NB4 (cell line): ENCODE data around the gene FASN.

Experiments used
- DNase-seq: peaks from one replicate; pipeline ENCODE4 v3.0.0; 2010; ENCODE audit warnings: low read depth
- H3K4me3 ChIP-seq: one replicate; pipeline ENCODE4 v1.5.1; 2011; ENCODE audit warnings: mild to moderate bottlenecking, low read depth, low read length, moderate library complexity
- CTCF ChIP-seq: IDR thresholded peaks from one replicate; pipeline ENCODE4 v1.5.1; 2012; ENCODE audit warnings: low read depth, low read length
- MAX ChIP-seq: IDR thresholded peaks from 2 replicates; pipeline ENCODE4 v1.6.1; 2011; ENCODE audit warnings: low read depth, low read length
- MYC ChIP-seq: IDR thresholded peaks from 2 replicates; pipeline ENCODE4 v1.6.1; 2011; ENCODE audit warnings: low read depth, low read length
- POLR2A ChIP-seq: IDR thresholded peaks from 2 replicates; pipeline ENCODE4 v1.6.1; 2011; ENCODE audit warnings: mild to moderate bottlenecking; ENCODE audit not compliant: insufficient read length; ENCODE audit errors: extremely low read depth

FASN gene

GRCh38 chr17:82076785-82077591 lies 21.0 kb downstream of the FASN start:
- DNase-seq, result no peak
- TF ChIP-seq MYC, result no peak

GRCh38 chr17:82076018-82076784 lies 21.8 kb downstream of the FASN start:
- TF ChIP-seq MAX (no peak), MYC (no peak), CTCF (no peak), POLR2A (no peak)
- DNase-seq, result no peak
- no peak overlapping the region for H3K4me3 ChIP-seq

More at GRCh38 chr17:82076785-82077591, 21.0 kb downstream of the FASN start:
- no peak overlapping the region for H3K4me3 ChIP-seq

- H3K4me3 ChIP-seq, result no peak overlapping the region
- no peak for TF ChIP-seq MYC
- no peak for TF ChIP-seq CTCF
- no peak for DNase-seq
Measured at GRCh38 chr17:82073446-82073845, 24.6 kb downstream of the FASN start.

- TF ChIP-seq MAX, result no peak
- TF ChIP-seq CTCF, result no peak
- no peak for TF ChIP-seq POLR2A
- TF ChIP-seq MYC, result no peak
- H3K4me3 ChIP-seq, result no peak overlapping the region
- DNase-seq, result no peak
Measured at GRCh38 chr17:82072827-82073226, 25.2 kb downstream of the FASN start.

GRCh38 chr17:82070611-82071010 lies 27.4 kb downstream of the FASN start:
- no peak for DNase-seq
- no peak for TF ChIP-seq MAX
- TF ChIP-seq CTCF, result no peak
- no peak for TF ChIP-seq MYC
- TF ChIP-seq POLR2A, result no peak
- H3K4me3 ChIP-seq, result no peak overlapping the region

- no peak for TF ChIP-seq CTCF
- TF ChIP-seq POLR2A, result peak; percentile 40
- TF ChIP-seq MAX, result peak; percentile 32; the same call in 1 of the 2 replicates
- TF ChIP-seq MYC, result peak; percentile 56; the same call in 1 of the 2 replicates
- peak; percentile 73 for DNase-seq
Measured at GRCh38 chr17:82065638-82066303, 32.3 kb downstream of the FASN start, which contains the start of gene DUS1L. TSS of gene DUS1L (minus strand) at chr17:82065804. CDS start at chr17:82065059, 745 bp downstream.

More at GRCh38 chr17:82065638-82066303, 32.3 kb downstream of the FASN start, which contains the start of gene DUS1L:
- H3K4me3 ChIP-seq, result peak within 1 kb of the TSS; percentile 67
